DMS 273 (cell line): Measurements from ENCODE around the gene RNF213.
"Not testable (repeated sequence)": the region's sequence is repeated elsewhere in the genome, so short reads cannot be mapped to it uniquely, and the experiment has no call there.

Experiments used
- DNase-seq: peaks from one replicate; lab custom pipeline; 2025; ENCODE audit not compliant: unreplicated experiment; lab: John Stamatoyannopoulos, UW

The RNF213 gene

DNA sequence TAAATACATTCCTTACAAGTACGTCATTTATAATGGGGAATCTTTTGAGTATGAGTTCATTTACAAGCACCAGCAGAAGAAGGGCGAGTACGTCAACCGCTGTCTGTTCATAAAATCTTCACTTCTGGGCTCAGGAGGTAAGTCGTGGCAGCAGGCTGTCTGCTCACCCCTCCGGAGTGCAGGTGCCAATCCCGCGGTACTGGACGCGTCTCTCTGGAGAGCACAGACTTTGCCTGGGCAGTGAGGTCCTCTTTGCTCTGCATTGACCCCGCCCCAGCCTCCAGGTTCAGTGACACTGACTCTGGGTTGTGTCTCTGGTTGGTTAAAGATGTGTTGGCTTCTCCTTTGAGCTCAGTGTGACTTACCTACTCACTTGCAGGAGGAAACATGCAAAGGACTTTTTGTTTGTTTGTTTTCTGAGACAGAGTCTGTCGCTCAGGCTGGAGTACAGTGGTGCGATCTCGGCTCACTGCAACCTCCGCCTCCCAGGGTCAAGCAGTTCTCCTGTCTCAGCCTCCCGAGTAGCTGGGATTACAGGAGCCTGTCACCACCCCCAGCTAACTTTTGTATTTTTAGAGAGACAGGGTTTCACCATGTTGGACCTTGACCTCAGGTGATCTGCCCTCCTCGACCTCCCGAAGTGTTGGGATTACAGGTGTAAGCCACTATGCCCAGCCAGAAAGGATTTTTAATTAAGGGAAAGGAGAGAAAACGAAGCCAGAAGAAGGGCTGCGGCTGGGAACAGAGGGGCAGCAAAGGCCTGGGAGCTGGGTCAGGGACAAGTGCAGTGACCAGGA is 31.2 kb downstream of the RNF213 start:
- DNase-seq: no peak

DNA sequence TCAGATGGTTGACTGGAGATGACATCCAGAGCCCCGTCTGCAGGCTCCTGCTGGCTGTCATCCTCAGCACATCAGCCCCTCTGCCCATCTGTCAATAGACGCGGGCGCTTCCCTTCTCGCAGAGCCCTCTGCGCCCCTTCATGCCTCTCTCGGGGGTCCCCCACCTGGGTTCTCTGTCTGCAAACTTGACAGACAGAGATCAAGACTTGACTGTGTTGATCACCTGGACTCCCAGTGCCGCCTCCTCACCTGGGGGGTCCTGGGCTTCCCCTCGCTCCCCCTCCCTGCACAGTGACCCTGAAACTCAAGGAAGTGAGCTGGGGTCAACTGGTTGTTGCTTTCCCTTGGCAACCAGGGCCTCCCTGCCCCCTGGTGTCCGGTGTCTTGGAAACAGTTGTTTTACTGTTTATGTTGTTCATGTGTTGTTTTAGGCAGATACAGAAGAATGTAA is 31.9 kb downstream of the RNF213 start:
- DNase-seq: no peak

DNA sequence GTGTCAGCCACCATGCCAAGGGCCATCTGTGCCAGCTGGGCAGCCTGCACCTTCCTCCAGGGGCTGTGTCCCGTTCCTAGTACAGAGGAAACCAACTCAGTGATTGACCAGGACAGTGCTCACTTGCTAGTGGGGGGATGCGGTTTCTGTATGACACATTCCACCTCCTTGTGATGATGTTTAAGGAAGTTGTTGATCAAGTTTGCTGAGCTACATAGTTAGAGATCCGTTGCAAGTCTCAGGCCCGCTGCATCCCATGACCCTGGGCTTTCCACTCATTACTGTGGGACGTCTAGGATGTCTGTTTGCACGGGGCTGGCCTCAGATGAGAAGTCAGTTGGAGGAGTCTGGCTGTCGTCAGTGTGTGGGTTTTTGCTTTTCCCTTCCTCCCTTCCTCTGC is 33.6 kb downstream of the RNF213 start:
- no peak for DNase-seq

DNA sequence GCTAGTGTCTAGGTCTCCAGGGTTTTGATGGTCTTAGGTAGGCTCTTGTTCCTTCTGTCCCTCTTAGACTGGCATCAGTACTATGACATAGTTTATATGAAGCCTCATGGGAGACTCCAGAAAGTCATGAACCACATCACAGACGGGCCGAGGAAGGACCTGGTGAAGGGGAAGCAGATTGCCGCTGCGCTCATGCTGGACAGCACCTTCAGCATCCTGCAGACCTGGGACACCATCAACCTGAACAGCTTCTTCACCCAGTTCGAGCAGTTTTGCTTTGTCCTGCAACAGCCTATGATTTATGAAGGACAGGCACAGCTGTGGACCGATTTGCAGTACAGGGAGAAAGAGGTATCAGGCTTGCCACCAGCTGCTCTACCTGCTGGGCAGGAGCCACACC is 34.0 kb downstream of the RNF213 start:
- DNase-seq: no peak

DNA sequence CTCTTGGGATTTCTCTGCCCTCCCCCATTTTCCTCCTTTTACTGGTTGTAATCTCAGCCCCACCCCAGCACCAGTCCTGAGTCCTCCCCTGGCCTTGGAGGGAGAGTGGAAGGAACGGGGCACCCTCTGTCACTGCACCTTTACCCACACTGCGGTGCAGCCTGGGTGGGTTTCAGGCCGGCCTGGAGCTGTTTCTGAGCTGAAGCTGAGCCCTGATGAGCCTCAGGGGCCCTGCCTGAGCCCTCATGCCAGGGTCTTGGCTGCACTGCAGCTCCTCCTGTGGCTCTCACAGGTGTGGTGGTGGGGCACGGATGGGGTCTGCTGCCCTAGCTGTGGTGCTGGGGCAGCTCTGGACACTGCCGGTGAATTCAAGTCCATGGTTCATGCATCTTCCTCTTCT is 34.5 kb downstream of the RNF213 start:
- no peak for DNase-seq

DNA sequence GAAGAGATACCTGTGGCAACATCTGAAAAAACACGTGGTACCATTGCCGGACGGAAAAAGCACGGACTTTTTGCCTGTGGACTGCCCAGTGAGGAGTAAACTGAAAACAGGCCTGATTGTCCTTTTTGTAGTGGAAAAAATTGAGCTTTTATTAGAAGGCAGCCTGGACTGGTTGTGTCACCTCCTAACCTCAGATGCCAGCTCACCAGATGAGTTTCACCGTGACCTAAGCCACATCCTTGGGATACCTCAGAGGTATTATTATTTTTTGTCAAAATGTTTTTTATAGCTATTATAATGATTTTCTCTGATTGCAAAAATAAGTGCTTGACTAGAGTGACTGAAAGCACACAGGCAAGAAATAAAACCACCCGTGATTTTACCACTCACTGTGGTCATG is 34.9 kb downstream of the RNF213 start:
- DNase-seq: no peak

DNA sequence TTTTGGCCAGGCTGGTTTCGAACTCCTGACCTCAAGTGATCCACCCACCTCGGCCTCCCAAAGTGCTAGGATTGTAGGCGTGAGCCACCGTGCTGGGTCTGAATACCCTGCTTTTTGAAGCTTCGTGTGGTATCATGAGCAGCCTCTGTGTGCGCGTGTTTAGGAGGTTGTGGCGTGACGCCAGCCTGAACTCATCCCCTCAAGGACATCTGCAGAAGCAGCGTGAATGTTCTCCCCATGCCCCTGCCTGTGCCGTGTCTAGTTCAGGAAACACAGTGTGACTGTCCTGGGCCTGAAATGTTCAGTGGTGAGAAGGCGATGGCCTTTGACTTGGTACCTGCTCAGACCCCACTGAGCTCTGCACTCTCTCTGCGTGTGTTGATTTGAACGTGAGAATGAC is 35.6 kb downstream of the RNF213 start:
- no peak for DNase-seq

DNA sequence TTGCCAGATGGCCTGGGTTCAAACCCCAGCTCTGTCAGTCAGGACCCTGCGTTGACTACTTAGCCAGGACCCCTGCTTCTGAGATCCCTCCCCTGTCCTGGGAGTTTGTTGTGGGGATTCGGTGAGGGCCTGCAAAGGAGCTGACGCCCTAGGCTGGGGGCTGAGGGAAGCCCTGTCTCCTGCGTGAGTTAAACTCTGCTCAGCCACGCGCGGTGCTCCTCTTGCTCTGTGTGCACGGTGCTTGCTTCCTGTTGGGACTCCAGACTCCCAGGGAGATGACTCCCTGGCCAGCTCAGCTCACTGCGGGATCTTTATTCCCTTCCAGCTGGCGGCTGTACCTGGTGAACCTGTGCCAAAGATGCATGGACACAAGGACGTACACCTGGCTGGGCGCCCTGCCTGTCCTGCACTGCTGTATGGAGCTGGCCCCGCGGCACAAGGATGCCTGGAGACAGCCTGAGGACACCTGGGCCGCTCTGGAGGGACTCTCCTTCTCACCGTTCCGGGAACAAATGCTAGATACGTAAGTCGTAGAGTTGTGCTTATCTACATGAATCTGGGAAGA is 37.4 kb downstream of the RNF213 start:
- DNase-seq: no peak

DNA sequence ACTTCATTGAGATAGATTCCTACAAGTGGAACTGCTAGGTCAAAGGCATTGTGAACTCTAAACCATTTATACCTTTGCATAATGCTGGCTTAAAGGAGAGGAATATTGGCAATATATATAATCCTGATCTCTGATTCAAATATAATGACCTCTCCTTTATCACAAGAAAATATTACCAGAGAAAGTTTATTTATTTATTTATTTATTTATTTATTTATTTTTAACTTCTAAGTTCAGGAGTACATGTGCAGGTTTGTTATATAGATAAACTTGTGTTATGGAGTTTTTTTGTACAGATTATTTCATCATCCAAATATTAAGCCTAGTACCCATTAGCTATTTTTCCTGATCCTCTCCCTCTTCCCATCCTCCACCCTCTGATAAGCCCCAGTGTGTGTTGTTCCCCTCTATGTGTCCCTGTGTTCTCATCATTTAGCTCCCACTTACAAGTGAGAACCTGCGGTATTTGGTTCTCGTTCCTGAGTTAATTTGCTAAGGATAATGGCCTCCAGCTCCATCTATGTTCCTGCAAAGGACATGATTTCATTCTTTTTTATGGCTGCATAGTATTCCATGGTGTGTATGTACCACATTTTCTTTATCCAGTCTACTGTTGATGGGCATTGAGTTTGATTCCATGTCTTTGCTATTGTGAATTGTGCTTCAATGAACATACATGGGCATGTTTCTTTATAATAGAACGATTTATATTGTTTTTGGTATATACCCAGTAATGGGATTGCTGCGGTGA is 38.9 kb downstream of the RNF213 start:
- not testable (repeated sequence) for DNase-seq

DNA sequence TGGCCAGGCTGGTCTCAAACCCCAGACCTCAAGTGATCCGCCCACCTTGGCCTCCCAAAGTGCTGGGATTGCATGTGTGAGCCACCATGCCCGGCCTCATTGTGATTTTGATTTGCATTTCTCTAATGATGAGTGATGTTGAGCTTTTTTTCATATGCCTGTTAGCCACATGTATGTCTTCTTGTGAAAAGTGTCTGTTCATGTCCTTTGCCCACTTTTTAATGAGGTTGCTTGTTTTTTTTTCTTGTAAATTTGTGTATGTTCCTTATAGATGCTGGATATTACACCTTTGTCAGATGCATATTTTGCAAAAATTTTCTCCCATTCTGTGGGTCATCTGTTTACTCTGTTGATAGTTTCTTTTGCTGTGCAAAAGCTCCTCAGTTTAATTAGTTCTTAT is 40.1 kb downstream of the RNF213 start:
- not testable (repeated sequence) for DNase-seq

DNA sequence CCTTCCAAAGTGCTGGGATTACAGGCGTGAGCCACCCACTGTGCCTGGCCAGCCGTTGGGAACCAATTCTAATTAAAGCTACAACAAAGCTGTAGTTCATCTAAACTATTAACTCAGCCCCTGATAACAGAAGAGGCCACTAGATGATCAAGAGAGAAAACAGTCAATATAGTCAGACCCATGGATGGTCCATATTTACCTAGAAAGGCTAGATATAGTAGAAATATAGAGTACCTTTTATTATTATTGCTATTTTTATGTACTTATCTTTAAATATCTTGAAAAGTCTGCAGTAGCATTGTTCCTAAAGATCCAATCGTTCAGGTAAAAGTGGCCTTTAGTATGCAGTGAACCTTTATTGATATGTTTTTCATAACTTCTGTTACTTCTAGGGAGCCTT is 43.2 kb downstream of the RNF213 start:
- DNase-seq: peak; percentile 15

DNA sequence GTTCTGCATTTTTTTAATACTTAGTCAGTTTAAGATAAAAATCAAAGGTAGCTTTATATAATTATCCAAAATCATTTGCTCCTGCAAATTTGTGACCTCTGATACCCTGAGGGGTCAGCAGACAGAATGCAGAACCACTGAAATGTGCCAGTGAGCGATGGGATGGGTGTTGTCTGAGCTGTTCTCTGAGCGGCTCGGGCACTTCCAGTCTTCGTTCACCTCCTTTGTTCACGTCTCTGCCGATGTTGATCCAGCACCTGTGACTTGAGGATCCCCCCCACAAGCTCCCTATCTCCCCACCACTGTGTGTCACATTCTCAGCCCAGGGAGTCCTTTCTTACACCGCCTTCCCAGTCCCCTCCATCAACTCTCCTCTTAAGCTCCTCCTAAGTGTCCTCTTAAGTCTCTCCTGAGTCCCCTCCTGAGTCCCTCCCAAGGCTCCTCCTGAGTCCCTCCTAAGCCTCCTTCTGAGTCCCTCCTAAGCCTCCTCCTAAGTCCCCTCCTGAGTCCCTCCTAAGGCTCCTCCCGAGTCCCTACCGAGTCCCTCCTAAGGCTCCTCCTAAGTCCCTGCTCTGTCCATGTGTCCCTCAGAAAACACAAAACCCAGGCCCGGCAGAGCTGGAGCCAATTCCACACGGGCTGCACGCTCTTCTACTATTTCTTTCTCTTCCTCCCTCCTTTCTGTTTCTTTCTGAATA is 47.5 kb downstream of the RNF213 start:
- DNase-seq: no peak

DNA sequence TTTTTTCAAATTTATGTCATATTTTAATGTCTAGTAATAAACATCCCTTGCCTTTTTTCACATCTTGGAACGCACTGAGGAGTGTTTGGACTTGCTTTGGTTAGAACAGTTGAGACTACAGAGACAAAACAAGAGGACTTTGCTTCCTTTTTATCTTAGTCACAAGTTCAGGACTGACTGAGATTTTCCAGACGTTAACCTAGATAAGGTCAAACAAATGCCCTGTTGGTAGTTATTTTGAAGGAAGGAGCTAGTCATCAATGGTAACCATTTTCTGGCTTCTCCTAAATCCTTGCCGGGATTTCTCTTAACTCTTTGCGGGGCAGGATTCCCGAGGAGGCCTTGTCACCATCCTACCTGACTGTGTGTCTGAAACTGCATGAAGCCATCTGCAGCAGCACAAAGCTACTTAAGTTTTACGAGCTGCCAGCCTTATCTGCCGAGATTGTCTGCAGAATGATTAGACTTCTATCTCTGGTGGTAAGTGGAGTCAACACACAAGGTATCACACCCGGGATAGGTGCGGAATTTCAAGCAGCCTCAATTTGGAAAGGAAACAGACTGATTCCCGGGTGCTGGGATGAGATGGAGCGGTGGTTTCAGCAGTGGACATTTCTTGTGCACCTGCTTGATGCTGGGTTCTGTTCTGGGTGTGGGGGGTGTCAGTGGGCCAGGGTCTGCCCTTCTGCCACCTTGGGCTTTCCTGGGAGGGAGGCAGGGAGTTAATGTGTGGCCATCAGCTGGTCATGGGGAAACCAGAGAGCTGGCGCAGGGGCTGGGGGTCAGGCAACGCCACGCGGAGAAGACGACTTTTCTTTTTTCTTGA is 48.3 kb downstream of the RNF213 start:
- no peak for DNase-seq

DNA sequence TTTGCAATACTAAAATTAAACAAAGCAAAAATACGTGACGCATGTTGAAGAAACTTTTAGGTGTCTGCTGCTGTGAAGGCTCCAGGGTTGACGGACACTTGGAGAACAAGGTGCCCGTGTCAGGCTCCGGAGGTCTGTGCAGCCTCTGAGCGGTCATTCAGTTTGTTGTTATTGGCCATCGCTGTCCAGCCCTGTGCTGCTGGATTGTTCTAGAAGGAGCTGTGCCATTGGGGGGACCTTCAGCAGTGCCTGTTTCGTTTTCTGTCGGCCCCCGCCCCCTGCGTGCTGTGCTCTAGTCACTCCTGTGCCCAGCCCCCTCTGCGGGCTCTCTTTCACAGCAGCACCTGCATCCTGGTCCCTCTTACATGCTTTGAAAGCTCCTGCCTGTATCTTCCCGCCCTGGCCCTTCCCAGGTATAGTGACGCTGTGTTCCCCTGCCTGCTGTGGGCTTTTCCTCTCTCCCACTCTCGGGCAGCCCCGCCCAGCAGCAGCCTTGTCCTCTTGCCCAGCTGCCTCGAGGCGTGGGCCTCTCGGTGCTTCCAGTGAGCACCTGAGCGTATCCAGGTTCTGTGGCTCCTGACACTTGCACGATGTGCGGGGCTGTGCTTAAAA is 50.7 kb downstream of the RNF213 start:
- no peak for DNase-seq

DNA sequence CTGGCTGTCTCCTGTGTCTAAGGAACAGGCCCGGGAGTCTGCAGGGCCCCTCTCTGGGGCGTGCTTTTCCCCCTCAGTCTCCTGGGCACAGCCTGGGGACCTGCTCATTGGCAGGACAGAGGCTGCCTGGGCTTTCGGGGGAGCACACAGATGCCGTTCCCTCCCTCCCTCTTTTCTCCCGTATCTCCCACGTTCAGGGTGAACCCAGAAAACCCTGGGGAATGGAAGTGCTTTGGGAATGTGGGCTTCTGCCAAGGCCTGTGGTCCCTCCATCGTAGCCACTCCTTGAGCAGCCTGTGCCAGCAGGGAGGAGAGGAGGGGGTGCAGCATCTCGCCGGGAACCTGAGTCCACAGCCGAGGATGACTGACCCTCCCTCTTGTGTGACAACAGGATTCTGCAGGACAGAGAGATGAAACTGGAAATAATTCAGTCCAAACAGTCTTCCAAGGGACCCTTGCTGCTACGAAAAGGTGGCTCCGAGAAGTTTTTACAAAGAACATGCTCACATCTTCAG is 52.0 kb downstream of the RNF213 start:
- no peak for DNase-seq

DNA sequence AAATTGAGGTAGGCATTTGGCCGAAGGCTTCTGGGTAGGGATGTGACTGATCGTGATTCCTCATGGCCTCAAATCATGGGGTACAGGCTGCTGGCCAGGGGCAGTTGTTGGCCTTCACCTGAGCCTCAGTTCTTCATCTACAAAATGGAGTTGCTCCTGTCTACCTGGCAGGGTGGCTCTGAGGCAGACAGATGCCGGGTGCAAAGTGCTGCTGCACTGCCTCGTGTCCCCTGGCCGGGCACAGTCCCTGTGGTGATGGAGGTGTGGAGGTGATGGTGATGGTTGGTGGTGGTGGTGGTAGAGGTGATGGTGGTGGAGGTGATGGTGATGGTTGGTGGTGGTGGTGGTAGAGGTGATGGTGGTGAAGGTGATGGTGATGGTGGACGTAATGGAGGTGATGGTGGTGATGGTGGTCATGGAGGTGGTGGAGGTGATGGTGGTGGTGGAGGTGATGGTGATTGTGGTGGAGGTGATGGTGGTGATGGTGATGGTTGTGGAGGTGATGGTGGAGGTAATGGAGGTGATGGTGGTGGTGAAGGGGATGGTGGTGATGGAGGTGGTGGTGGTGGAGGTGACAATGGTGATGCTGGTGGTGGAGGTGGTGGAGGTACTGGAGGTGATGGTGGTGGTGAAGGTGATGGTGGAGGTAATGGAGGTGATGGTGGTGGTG is 52.6 kb downstream of the RNF213 start:
- no peak for DNase-seq

DNA sequence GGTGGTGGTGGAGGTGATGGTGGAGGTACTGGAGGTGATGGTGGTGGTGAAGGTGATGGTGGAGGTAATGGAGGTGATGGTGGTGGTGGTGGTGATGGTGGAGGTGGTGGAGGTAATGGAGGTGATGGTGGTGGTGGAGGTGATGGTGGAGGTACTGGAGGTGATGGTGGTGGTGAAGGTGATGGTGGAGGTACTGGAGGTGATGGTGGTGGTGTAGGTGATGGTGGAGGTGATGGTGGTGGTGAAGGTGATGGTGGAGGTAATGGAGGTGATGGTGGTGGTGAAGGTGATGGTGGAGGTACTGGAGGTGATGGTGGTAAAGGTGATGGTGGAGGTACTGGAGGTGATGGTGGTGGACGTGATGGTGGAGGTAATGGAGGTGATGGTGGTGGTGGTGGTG is 53.3 kb downstream of the RNF213 start:
- not testable (repeated sequence) for DNase-seq

DNA sequence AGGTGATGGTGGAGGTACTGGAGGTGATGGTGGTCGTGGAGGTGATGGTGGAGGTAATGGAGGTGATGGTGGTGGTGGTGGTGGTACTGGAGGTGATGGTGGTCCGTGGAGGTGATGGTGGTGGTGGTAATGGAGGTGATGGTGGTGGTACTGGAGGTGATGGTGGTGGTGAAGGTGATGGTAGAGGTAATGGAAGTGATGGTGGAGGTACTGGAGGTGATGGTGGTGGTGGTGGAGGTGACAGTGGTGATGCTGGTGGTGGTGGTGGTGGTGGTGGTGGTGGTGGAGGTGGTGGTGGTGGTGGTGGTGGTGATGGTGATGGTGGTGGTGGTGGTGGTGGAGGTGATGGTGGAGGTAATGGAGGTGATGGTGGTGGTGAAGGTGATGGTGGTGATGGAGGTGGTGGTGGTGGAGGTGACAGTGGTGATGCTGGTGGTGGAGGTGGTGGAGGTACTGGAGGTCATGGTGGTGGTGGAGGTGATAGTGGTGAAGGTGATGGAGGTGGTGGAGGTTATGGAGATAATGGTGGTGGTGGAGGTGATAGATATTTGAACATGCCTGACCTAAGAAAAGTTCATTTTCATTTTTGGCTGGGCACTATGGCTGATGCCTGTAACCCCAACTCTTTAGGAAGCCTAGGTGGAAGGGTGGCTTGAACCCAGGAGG is 55.0 kb downstream of the RNF213 start:
- no peak for DNase-seq

DNA sequence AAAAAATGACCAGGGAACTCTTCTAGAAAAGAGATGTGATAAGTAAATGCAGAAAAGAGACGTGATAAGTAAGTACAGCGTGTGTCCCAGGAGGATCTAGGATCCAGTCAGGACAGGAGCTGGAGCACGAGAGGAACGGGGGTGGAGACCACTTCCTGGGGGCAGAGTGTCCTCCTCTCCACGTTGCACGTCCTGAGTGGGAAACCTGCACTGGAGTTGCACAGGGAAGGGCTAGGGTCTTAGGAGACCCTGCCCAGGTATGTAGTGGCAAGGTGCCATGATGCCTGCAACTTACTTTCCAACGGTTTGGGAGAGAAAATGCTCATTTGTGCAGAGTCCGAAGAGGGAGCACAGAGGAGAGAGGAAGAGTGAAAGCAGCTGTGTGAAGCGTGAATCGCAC is 55.8 kb downstream of the RNF213 start:
- DNase-seq: no peak
